Pancreas (tissue), 10 donors: ENCODE measurements around the gene TPH2. TPM values are rescaled to one million over a fixed set of nuclear protein-coding genes. Genes with fewer than 3 reads are reported as not detected.

Experiments
- ATAC-seq, 4 donors: fragments of 200-7000 bp; cut with Tn5 transposase; one replicate each; pipeline versions ENCODE4 v1.8.0 to v1.9.1; 2020; ENCODE audit warnings: mild to moderate bottlenecking in 4 of 4, moderate library complexity in 4 of 4
- DNase-seq, 6 donors: peaks; one replicate each; pipeline ENCODE4 v3.0.0-alpha.2; 2020
- FAIRE-seq: peaks from 2 replicates; lab custom pipeline; 2012; peaks lifted over from hg19 to GRCh38; lab: Jason Lieb, UNC
- H3K27ac ChIP-seq, 4 donors: fragments of 200-600 bp; sonication (generic); 1 replicate in 3 of 4; 2 replicates in 1 of 4; pipeline versions ENCODE4 v1.5.0 to v1.8.0; 2020
- H3K27me3 ChIP-seq, 4 donors: fragments of 200-600 bp; one replicate each; pipeline ENCODE4 v1.8.0; 2021
- H3K36me3 ChIP-seq, 3 donors: fragments of 200-600 bp; sonication (generic) in 1 of 3; one replicate each; pipeline versions ENCODE4 v1.5.0 to v1.8.0; 2020 to 2021
- H3K4me1 ChIP-seq, 3 donors: fragments of 200-600 bp; one replicate each; pipeline ENCODE4 v1.8.0; 2021
- H3K4me3 ChIP-seq, 4 donors: fragments of 200-600 bp; sonication (generic) in 2 of 4; one replicate each; pipeline versions ENCODE4 v1.5.0 to v1.8.0; 2020 to 2021
- H3K9me3 ChIP-seq, 4 donors: fragments of 200-600 bp; one replicate each; pipeline ENCODE4 v1.8.0; 2021
- CTCF ChIP-seq, 4 donors: fragments of 200-600 bp; sonication (generic) in 3 of 4; IDR thresholded peaks; one replicate each; pipeline versions ENCODE4 v1.5.0 to v1.8.0; 2021; ENCODE audit warnings: antibody characterized with exemption in 4 of 4
- WGBS, 2 donors: extraction: QIAGEN DNeasy Blood & Tissue Kit; methylation state at CpG; one replicate each; pipeline ENCODE4 v1.1.7; 2013; 5-methylcytosine and 5-hydroxymethylcytosine counted together
- intact Hi-C, 3 donors: fragments of 100-400 bp; cut with DNase I; formaldehyde crosslinking; loops; one replicate each; pipeline versions ENCODE4 v1.11.1 to v1.14.2; 2022
- polyA plus RNA-seq, 2 donors: library from polyadenylated mRNA; stranded (reverse); fragments of 200-250 nt; gene quantifications; one replicate each; pipeline ENCODE4 v1.2.3, GENCODE V29; 2013
- total RNA-seq, 6 donors: library from RNA; stranded (reverse); fragmentation: NEBNext Ultra II Directional in 4 of 6; extraction: Animal tissue kit (Norgen Biotek cat#: 25700) in 4 of 6; gene quantifications; one replicate each; pipeline versions ENCODE4 v1.2.1 to v1.2.4, GENCODE V29; 2021 to 2023
- donor health status: healthy with polysubstance abuse.
- donor health status: DM: no; HTN: no; CAD: no; lungs with moderate emphysema.
- donor health status: DM: no; HTN: no; CAD: no.
- donor health status: control.
- donor health status: control.
- donor health status: Bipolar disorder and iron deficiency.
- donor health status: DM: yes; HTN: yes; CAD: no.
- donor health status: DM: no; HTN: no; CAD: no.
- donor health status: DM: no; HTN: no; CAD: no.
- donor health status: DM: yes; HTN: yes; CAD: no.

The TPH2 gene
- total and polyA plus RNA-seq, 8 donors, result not detected

GRCh38 chr12:72057330-72057914, 118.8 kb downstream of the TPH2 start:
- 34 to 40% methylated on average over 5 of the region's 5 CpGs for WGBS, 2 donors
- no peak for TF ChIP-seq CTCF (IDR thresholded peaks at IDR 0.05)
- H3K4me1 ChIP-seq, result no peaks in the 10 kb centered on the region
- H3K27me3 ChIP-seq, result no peaks in the 10 kb centered on the region
- no peak for ATAC-seq
- intact Hi-C loops, result no loop called here
- DNase-seq, result no peak
- no peak overlapping the region for H3K4me3 ChIP-seq
- H3K36me3 ChIP-seq, result no peaks in the 10 kb centered on the region
- FAIRE-seq, result no peak
- no peak overlapping the region for H3K27ac ChIP-seq
- H3K9me3 ChIP-seq, result no peaks in the 10 kb centered on the region

- H3K27me3 ChIP-seq, result no peaks in the 10 kb centered on the region
- intact Hi-C loops, result no loop called here
- H3K36me3 ChIP-seq, result no peaks in the 10 kb centered on the region
- TF ChIP-seq CTCF (IDR thresholded peaks at IDR 0.05), result no peak
- WGBS, 2 donors, result 71 to 78% methylated on average over 2 of the region's 2 CpGs
- no peak for DNase-seq
- no peak overlapping the region for H3K4me3 ChIP-seq
- H3K27ac ChIP-seq, result no peak overlapping the region
- no peak for FAIRE-seq
- H3K9me3 ChIP-seq, result no peaks in the 10 kb centered on the region
- no peak for ATAC-seq
- no peaks in the 10 kb centered on the region for H3K4me1 ChIP-seq
These were observed 124.4 kb downstream of the TPH2 start for GRCh38 chr12:72063073-72063472.

GRCh38 chr12:72071030-72071429, 132.4 kb downstream of the TPH2 start:
- Histone ChIP-seq H3K4me3 (no peak overlapping the region), H3K4me1 (no peaks in the 10 kb centered on the region), H3K27me3 (no peaks in the 10 kb centered on the region), H3K36me3 (no peaks in the 10 kb centered on the region), H3K9me3 (no peaks in the 10 kb centered on the region), H3K27ac (no peak overlapping the region)
- intact Hi-C loops, result no loop called here
- DNase-seq (no peak), FAIRE-seq (no peak), ATAC-seq (no peak)
- TF ChIP-seq CTCF (IDR thresholded peaks at IDR 0.05), result no peak
- WGBS, 2 donors, result 93 to 96% methylated on average over 2 of the region's 2 CpGs

GRCh38 chr12:72072592-72073212, 134.1 kb downstream of the TPH2 start:
- no peak overlapping the region for H3K4me3 ChIP-seq
- no peaks in the 10 kb centered on the region for H3K9me3 ChIP-seq
- H3K27me3 ChIP-seq, result no peaks in the 10 kb centered on the region
- H3K27ac ChIP-seq, result no peak overlapping the region
- intact Hi-C loops, result no loop called here
- no peaks in the 10 kb centered on the region for H3K36me3 ChIP-seq
- DNase-seq, result no peak
- FAIRE-seq, result no peak
- 38 to 40% methylated on average over 1 of the region's 1 CpG for WGBS, 2 donors
- ATAC-seq, result no peak
- H3K4me1 ChIP-seq, result no peaks in the 10 kb centered on the region
- no peak for TF ChIP-seq CTCF (IDR thresholded peaks at IDR 0.05)

- Histone ChIP-seq H3K27me3 (no peaks in the 10 kb centered on the region), H3K27ac (no peak overlapping the region), H3K36me3 (no peaks in the 10 kb centered on the region), H3K4me1 (no peaks in the 10 kb centered on the region), H3K4me3 (no peak overlapping the region), H3K9me3 (no peaks in the 10 kb centered on the region)
- FAIRE-seq (no peak), DNase-seq (no peak), ATAC-seq (no peak)
- intact Hi-C loops, result no loop called here
- WGBS, 2 donors, result 91 to 95% methylated on average over 1 of the region's 1 CpG
- TF ChIP-seq CTCF (IDR thresholded peaks at IDR 0.05), result no peak
These were observed 135.4 kb downstream of the TPH2 start for GRCh38 chr12:72074065-72074464.
